ENCODE data around the gene MYO10.
"Not testable (repeated sequence)": the region's sequence is repeated elsewhere in the genome, so short reads cannot be mapped to it uniquely, and the experiment has no call there.

Gene MYO10

DNA sequence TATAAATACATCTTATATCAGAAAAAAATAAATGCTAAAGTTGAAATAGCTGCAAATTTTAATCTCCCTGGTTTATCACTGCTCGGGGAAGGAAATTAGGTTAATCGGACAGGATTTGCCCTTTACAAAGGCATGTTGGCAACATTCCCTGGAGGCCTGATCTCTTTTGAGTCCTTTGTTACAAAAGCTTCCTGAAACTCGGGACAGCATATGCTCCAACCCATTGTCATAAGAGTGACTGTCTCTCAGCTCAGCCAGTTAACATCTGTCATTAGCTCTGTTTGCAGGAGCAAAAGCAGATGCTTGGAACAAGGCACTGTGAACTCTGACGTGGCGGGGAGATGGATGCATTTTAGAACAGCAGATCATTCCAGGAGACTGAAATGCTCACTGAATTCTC lies 80.6 kb downstream of the MYO10 start:
- DNase-seq: no peak

DNA sequence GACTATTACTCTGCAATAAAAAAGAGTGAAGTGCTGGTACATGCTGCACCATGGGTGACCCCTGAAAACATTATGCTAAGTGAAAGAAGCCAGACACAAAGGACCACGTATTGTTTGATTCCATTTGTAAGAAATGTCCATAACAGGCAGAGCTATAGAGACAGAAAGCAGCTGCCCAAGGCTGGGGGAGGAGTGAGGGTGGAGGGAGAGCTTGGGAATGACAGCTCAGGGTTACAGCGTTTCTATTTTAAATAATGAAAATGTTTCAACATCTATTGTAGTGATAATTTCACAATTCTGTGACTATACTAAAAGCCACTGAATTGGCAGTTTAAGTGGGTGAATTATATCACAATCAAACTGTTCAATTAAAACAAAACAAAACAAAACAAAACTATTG lies 81.7 kb downstream of the MYO10 start:
- DNase-seq: no peak

DNA sequence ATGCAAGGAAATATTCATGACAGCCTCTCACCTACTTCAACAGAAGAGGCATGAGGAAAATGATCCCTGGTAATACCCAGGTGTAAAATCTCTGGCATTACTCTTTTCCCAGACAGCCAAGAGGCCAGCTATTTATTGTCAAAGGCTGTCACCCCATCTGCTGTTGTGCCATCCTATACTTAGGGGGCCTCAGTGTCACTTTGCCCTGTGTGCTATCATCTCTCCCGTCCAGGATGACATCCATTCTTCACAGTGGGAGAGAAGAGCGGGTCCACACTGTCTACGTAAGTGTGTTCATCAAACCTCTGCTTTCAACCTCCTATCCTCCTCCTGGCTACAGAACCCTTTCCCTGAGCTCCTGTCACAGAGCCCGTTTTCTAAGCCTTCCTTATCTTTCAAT lies 82.6 kb downstream of the MYO10 start:
- DNase-seq: no peak

DNA sequence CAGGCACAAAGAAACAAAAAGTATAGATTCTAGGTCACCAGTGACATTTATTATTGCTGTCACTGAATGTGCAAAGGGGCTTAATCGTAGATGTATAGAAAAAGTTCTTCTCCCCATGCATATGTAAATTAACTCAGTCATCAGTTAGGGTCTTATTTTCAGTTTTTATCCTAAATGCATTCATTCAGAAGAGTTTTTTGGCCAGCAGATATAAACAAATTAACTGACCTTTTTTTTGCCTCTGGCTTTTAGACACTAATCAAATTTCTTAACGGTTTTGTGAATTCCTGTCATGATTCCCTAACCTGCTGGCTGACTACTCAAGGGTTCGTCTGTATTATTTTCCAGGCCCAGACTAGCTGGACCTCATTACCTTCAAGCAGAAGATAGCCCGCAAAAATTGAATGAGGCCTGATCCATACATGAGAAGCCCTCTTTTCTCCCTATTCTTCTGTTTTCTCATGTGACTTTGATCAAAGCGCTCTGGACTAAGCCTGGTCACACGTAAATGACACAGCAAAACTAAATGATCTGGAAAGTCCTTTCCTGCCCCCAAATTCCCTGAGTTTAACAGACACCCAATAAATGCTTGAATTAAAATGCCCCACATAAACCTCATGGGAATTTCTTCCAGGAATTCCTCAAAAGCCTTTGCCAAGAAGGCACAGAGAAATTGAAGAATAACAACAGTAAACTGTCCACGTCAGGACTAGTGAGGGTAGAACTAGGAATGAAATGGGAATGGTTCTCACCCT lies 83.7 kb downstream of the MYO10 start:
- no peak for DNase-seq

DNA sequence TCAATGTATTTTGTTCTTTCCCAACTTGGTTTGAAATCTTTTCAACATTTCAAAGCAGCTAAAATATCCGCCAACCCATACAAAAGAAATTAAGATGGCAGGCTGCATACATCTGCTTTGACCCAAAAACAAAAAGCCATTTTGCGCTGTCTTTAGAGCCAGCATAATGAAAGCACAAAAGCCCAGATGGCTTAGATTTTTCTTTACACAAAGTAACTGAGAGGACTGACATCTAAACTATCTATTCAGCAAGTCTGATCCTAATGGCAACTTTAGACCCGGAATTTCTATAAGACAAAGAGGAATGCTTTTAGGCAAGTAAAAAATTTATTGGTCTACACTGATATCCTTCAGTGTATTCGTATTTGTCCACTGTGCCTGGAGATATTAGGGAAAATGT lies 86.3 kb downstream of the MYO10 start:
- no peak for DNase-seq

DNA sequence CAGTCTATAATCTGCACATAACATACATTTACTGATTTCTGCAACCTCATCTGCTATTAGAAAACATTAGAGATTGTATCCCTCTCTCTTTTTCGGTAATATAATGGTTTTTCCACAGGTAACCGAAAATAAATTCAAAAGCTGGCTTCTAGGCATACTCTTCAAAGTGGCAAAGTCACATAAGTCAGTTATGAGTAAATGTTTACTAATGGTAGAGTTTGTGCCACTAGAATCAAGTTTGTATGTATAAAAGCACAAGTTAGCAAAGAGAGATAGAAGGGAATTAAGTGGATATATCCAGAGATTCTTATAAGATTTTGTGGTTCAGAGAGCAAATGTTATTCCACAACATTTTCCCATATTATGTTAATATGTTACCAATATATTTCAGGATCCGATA lies 86.9 kb downstream of the MYO10 start:
- DNase-seq: no peak

DNA sequence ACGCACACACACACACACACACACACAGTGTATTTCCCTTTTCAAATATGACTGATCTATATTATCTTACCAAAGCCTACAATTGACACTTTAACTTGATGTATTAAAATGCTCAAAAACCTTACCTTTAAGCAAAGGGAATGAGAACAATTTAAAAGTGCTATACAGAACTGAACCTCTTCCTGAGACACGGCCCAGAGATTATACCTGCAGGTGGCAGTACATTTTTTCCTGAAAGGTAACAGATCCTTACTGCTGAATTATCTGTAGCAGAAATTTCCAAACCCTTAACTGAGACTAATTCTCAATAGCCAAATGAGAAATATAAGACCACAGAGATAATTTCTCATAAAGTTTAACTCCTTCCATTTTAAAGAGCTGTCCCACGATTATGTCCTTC lies 91.1 kb downstream of the MYO10 start:
- DNase-seq: no peak

DNA sequence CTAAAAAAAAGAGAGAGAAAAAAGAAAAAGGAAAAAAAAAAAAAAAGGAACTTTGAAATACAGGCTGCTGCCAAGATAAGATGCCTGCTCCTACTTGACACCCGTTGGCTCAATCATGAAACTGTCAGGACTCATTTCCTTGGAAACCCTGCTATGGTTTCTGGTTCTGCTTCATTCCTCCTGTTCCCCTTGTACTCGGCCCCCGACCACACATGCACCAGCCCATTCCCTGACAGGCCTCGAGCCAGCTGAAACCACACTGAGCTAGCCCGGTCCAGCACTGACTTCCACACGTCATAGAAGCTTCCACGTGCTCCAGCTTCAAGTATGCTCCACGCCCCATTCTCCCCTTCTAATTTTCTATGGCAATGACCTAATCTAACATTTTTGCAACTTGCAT lies 93.2 kb downstream of the MYO10 start:
- DNase-seq: no peak

DNA sequence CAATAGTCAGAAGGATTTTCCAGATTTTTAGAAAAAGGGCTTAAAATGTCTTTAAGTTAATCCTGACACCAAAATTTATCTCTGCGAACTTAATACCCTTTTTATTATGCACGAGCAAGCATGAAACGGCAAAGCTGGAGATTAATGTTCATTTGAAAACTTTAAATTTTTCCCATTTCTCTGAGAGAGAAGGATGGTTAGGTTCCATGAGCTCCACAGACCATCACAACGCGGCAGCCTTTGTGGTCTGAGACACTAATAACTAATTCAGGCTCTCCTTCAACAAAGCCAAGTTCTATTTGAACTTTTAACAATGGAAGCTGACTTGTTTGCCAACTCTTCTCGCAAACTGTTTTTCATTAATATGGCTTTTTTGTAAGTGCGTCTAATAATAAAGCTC lies 94.7 kb downstream of the MYO10 start:
- DNase-seq: no peak

DNA sequence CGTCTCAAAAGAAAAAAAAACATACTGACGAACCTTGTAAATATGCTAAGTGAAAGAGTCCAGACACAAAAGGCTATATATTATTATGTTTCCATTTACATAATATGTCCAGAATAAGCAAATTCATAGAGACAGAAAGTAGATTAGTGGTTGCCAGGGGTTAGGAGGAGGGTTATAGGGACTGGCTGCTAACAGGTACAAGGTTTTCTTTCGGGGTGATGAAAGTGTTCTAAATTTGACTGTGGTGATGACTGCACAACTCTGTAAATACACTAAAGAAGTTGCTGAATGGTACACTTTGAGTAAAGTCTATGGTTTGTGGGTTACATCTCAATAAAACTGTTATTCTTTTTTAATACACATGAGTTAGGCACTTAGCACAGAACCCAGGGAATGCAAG lies 98.8 kb downstream of the MYO10 start:
- no peak for DNase-seq

DNA sequence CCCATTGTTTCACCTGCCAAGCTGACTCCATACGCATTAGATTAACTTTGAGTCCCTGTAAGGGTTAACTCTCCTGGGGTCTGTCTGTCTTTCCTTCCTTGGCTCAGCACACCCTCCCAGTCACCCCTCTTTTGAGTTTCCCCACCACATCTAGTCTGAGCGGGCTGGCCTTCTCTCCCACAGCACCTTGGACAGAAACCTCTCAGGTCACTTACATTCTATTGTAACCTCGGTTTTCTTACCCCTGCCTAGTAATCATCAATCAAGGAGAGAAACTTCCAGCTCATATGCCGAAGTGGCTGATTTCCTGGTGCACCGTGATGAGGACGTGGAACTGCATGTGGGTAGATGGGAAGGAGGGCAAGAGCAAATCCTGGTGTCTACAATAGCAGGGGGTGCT lies 102.1 kb downstream of the MYO10 start:
- DNase-seq: no peak

DNA sequence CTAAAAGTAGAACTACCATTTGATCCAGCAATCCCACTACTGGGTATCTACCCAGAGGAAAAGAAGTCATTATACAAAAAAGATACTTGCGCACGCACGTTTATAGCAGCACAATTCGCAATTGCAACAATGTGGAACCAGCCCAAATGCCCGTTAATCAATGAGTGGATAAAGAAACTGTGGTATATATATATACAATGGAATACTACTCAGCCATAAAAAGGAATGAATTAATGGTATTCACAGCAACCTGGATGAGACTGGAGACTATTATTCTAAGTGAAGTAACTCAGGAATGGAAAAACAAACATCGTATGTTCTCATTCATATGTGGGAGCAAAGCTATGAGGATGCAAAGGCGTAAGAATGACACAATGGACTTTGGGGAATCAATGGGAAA lies 104.8 kb downstream of the MYO10 start:
- DNase-seq: not testable (repeated sequence)

DNA sequence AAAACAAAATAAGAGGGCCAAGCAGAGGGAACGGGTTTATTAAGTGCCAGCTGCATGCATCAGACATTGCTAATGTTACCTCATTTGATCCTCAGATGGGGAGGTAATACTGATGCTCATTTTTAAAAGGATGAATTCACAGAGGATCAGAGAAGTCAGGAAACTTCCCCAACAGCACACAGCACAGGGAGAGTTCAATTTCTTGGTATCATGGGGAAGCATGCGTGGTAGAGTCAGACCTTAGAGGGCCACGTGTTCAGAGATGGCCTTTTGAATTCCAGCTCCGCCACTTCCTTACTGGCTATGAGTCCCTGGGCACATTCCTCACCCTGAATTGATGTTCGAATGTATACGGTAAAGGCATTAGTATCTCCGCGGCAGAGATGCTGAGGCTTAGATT lies 108.3 kb downstream of the MYO10 start:
- DNase-seq: no peak

DNA sequence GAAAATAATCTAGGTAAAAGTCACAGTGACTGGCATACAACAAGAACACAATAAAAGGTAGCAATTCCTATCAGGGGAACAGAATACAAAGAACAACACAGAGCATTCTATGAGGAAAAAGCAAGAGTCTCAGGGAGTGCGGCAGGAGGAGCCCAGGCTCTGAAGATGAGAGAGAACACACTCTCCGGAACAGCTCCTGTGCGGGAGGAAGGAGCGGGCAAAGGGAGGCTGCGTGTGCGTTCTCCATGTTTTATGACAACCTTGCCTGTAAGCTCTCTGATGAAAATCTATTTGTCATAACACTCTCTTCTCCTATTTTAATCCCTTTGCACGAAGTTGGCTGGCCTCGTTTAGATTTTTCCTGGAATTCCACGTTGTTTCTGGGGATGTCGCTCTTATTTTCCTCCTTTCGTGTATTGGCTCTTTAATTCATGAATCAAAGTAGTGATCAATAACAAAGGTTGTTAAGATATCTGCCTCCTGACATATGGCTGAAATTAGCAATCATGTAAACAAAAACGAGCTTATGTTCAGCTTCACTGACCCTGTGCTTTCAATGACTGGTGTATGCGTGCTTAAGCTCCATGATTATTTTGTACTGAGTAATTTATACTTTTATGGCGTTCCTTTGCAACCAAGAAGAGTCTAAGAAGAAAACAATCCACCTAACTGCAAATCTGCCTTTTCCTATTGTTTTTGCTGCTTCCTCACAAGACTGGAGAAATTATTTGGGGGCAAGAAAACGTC lies 109.5 kb downstream of the MYO10 start:
- DNase-seq: no peak

DNA sequence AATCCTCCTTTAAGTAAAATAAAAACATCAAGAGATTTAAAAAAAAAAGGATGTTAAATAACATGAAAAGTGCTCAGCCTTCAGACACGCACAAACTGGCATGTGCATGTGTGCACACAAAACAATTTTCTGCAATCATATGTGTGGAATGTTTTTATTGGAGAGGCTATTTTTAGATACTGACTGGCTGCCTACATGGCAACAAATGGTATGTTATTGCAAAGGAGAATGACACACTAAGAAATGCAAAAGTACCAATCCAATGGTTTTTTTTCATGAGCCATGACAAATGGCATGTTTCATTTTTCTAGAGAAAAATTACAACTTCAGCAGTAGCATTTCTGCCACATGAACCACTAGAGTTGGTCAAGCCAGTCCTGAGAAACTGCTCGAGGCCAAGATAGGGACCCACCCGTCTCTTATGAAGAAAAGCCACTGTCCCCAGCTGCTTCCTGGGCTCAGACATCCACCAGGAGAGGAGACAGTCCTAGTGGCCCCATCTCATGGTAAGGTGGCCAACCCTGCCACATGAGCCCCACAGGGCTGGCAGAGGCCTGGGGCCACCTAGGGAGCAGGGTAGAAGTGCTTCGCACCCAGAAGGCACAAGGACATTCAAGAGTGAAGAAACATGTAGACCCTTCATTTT lies 116.4 kb downstream of the MYO10 start:
- DNase-seq: no peak

DNA sequence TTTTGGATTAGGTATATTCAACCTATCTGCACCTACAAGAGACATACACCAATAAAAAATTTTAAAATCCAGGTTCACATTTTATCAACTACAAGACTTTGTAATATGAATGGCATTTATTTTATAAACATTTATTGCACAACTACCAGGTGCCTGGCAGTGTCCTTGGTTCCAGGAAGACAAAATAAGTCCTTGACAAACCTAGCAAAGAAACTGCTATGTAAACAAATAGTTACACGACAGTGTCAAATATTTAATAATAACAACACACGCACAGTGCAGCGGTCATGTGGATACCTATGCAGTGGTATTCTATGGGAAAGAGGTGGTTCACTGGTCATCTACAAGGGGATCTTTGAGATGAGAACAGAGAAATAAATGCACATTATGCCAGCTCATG lies 120.7 kb downstream of the MYO10 start:
- DNase-seq: no peak

DNA sequence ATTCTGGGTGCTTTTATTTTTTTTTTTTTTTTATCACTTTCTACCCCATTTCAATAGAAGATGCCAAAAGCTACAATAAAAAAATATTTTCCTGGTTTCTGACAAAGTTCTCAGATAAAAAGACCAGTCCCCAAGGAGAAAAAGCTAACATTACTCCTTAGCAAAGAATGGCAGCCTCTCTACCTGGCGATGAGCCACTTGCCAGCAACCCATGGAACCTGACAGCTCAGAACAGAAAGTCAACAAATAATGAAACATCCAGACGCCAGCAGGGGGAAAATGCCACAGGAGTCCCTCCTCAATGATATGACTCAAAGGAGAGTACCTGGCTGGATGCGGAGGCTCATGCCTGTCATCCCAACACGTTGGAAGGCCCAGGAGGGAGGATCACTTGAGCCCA lies 123.2 kb downstream of the MYO10 start:
- DNase-seq: no peak

DNA sequence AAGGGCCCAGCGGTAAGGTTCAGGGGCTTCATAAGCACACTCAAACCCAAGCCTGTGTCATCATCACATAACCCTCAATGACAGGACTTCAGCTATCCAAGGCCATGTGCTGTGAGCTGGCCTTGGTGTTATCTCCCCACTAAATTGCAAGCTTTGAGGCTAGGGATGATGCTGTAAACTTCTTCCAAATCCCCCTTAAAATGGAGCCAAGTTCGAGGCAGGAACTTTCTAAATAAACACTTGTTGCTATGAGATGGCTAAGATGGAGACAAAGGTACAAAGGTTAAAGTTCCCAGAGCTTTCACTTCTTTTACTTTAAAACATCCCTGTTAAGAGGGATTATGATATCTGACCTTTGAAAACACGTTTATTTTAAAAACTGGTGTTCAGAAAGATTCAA lies 123.6 kb downstream of the MYO10 start:
- DNase-seq: no peak

DNA sequence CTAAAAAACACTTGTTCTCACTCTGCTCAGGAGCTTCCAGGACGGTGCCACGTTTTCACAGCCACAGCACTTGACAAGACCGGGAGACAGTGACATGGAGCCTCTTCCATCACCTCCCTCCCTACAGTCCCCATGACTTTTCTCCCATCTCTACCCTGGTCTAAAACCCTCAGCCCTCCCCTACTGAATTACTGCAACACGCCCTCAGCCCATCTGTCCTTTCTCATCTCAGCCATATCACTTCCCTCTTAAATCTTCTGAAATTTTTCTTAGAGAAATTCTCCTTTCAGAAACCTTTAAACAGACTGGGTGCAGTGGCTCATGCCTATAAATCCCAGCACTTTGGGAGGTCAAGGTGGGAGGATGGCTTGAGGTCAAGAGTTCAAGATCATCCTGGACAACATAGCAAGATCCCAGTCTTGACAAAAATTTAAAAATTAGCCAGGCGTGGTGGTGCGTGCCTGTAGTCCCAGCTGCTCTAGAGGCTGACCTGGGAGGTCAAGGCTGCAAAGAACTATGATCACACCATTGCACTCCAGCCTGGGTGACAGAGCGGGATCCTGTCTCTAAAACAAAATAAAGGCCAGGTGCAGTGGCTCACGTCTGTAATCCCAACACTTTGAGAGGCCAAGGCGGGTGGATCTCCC lies 125.8 kb downstream of the MYO10 start:
- DNase-seq: no peak

DNA sequence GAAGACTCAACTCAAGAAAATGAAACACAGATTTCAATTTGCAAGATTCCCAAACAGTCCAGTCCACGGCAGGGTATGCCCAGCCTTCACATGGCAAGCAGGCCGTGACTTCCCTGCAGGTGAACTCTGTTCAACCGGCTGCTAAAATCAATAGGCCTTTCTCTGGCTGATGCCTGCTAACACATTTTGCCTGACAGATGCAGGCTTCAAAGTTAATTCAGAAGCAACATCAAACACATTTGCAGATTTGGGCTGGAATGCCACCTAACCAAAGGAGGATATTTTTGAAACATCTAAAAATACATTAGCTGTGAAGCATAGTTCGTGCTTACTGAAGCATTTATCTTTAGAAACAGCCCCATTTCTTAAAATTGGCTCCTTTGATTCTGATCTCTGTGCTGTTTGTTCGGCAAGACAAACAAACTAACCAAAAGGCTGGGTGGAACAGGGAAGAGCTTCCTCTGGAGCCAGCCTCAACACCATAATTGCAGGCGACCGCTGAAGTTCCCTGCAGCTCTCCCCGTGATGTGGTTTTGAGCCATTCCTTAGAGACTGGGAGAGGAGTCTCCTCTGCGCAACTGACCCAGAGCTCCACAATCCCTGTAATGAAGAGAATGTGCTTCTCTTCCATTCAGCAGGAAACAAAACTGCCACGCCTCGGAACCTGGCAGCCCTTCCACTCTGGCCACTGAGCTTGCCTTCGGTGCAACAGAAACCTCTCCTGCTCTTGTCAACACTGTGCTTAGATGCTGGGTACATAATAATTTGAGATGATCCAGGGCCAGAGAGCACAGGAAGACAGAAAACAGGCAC lies 126.5 kb downstream of the MYO10 start:
- no peak for DNase-seq

DNA sequence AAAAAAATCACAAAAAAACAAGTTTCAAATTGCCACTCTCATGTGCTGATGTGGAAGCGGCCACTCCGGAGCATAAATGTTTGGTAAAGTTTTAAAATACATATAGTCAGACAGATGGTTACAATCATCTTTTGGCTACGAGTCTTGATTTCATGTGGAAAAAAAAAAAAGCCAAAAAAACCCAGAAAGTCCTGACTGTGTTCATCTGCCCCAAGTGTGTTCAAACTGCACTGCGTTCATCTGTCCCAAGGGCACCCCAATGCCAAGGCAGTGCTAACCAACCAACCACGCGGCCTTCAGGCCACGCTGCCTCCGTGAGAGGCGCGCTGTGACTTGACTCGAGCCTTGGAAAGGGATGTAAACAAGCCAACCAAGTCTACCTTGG lies 127.1 kb downstream of the MYO10 start:
- no peak for DNase-seq

DNA sequence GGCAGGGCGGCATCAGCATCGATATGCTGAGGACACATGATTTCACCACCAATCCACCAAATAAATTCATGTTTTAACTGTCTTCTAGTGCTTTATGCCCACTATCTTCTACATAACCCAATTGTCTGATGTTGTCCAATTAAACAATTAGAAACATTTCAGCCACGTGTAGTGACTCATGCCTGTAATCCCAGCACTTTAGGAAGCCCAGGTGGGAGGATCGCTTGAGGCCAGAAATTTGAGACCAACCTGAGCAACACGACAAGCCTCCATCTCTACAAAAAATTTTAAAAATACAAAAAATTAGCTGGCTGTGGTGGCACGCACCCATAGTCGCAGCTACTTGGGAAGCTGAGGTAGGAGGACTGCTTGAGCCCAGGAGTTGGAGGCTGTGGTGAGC lies 128.1 kb downstream of the MYO10 start:
- no peak for DNase-seq

DNA sequence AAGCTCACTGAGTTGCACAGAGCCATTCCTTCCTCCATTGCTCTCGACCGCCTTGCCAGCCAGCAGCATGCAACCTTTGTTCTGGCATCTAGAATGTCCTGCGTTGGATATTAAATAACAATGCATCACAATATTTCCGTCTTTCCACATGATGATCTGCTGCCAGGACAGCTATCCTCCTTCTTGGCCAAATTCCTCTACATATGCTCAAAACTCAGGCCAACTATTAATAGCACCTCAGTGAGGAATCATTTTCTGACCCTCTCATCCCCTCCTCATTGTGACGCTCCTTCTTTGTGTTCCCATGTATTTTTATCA lies 128.6 kb downstream of the MYO10 start:
- no peak for DNase-seq

Data from stimulated activated CD4-positive, alpha-beta T cell treated with anti-CD3 and anti-CD28 coated beads, Interleukin-1b, Interleukin-23, amount 100 ng/mL, for 48 hours (primary cell).